ENCODE measurements around the gene PANK2. TPM values are rescaled to one million over a fixed set of nuclear protein-coding genes. Genes with fewer than 3 reads are reported as not detected.

The PANK2 gene
- total RNA-seq, 1 experiment from 2014 or later = 41.6 TPM

DNA sequence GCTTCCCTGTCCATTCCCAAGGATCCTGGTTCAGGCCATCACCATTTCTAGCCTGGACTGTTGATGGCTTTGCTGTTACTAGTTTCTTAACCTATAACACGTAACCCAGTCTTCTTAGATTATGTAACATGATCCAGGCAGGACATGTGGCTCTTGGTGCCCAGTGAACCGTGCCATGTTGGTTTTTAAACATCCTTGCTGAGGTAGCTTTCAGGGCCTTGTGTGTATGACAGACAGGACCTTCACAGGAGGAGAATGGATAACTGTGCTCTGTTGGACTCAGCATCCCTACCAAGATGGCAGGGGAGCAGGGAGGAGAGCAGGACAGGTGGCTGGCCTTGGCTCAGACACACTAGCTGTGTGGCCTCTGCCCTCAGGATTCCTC lies 46.8 kb downstream of the PANK2 start:
- Histone ChIP-seq H3K4me3 (replicated peaks in 1 of 2; ENCODE audit: low read depth in 1 of 2, low read length in 2 of 2) (no peak overlapping the region), H3K4me1 (ENCODE audit: control insufficient read depth in 1 of 2, insufficient read depth in 2 of 2, low read length in 2 of 2) (no peaks in the 10 kb centered on the region), H3K4me2 (ENCODE audit: low read length) (no peak overlapping the region), H3K36me3 (ENCODE audit: control insufficient read depth in 1 of 2, insufficient read depth in 2 of 2, low read length in 2 of 2) (no peaks in the 10 kb centered on the region; a peak in 1 of 4 replicates), H3K27me3 (ENCODE audit: insufficient read depth, low read length) (no peaks in the 10 kb centered on the region), H2AFZ (ENCODE audit: low read depth, low read length, poor library complexity, severe bottlenecking) (no peak overlapping the region), H3K79me2 (ENCODE audit: insufficient read depth, low read length) (no peaks in the 10 kb centered on the region), H3K9me2 (ENCODE audit: insufficient read depth) (no peaks in the 10 kb centered on the region), H3K9ac (ENCODE audit: low read length) (no peak overlapping the region), H3K27ac (ENCODE audit: low read depth, low read length) (no peak overlapping the region), H3K9me3 (ENCODE audit: control insufficient read depth in 1 of 2, insufficient read depth in 1 of 2, low read depth in 1 of 2, low read length in 2 of 2) (no peaks in the 10 kb centered on the region), H4K20me1 (ENCODE audit: insufficient read depth) (no peaks in the 10 kb centered on the region)
- ChIA-PET RAD21 (ENCODE audit: low non-redundant PET in 1 of 2, low total read pairs in 2 of 2, uncharacterized antibody in 2 of 2, unreplicated experiment in 2 of 2) (no interaction called here), CTCF (no interaction called here), POLR2A (no interaction called here)
- intact Hi-C loops (cut with micrococcal nuclease) = no loop called here
- no peak for ATAC-seq
- no peak for DNase-seq (ENCODE audit: low read depth, low spot score)
- no TSS peak for BruUV-seq (replicated peaks)
- TF ChIP-seq YY1 (IDR thresholded peaks at IDR 0.05; ENCODE audit: extremely low read depth, insufficient replicate concordance, low read depth, low read length) = no peak
- no peak for TF ChIP-seq EGR1 (IDR thresholded peaks at IDR 0.05; ENCODE audit: low read depth)
- TF ChIP-seq SRF (IDR thresholded peaks at IDR 0.05; ENCODE audit: low read depth) = no peak
- no peak for TF ChIP-seq ZFX (IDR thresholded peaks at IDR 0.05)
- TF ChIP-seq POLR2AphosphoS5 (IDR thresholded peaks at IDR 0.05; ENCODE audit: low read depth, low read length) = no peak
- TF ChIP-seq ELF1 (IDR thresholded peaks at IDR 0.05; ENCODE audit: borderline replicate concordance, low read depth) = no peak
- TF ChIP-seq, protein P1, sequence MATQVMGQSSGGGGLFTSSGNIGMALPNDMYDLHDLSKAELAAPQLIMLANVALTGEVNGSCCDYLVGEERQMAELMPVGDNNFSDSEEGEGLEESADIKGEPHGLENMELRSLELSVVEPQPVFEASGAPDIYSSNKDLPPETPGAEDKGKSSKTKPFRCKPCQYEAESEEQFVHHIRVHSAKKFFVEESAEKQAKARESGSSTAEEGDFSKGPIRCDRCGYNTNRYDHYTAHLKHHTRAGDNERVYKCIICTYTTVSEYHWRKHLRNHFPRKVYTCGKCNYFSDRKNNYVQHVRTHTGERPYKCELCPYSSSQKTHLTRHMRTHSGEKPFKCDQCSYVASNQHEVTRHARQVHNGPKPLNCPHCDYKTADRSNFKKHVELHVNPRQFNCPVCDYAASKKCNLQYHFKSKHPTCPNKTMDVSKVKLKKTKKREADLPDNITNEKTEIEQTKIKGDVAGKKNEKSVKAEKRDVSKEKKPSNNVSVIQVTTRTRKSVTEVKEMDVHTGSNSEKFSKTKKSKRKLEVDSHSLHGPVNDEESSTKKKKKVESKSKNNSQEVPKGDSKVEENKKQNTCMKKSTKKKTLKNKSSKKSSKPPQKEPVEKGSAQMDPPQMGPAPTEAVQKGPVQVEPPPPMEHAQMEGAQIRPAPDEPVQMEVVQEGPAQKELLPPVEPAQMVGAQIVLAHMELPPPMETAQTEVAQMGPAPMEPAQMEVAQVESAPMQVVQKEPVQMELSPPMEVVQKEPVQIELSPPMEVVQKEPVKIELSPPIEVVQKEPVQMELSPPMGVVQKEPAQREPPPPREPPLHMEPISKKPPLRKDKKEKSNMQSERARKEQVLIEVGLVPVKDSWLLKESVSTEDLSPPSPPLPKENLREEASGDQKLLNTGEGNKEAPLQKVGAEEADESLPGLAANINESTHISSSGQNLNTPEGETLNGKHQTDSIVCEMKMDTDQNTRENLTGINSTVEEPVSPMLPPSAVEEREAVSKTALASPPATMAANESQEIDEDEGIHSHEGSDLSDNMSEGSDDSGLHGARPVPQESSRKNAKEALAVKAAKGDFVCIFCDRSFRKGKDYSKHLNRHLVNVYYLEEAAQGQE (IDR thresholded peaks at IDR 0.05; ENCODE audit: low read depth) = no peak

DNA sequence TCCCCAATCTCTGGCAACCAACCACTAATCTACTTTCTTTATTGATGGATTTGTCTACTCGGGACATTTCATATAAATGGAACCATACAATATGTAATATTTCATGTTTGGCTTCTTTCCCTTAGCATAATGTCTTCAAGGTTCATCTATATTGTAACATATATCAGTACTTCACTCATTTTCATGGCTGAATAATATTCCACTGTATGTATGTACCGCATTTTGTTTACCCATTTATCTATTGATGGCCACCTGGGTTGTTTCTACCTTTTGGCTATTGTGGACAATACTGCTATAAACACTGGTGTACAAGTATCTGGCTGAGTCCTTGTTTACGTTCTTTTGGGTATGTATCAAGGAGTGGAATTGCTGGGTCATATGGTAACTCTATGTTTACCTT lies 48.4 kb downstream of the PANK2 start:
- Histone ChIP-seq H3K27me3 (ENCODE audit: insufficient read depth, low read length) (no peaks in the 10 kb centered on the region), H3K9me3 (ENCODE audit: control insufficient read depth in 1 of 2, insufficient read depth in 1 of 2, low read depth in 1 of 2, low read length in 2 of 2) (no peaks in the 10 kb centered on the region), H3K4me1 (ENCODE audit: control insufficient read depth in 1 of 2, insufficient read depth in 2 of 2, low read length in 2 of 2) (no peaks in the 10 kb centered on the region), H4K20me1 (ENCODE audit: insufficient read depth) (no peaks in the 10 kb centered on the region), H2AFZ (ENCODE audit: low read depth, low read length, poor library complexity, severe bottlenecking) (no peak overlapping the region), H3K27ac (ENCODE audit: low read depth, low read length) (no peak overlapping the region), H3K9me2 (ENCODE audit: insufficient read depth) (no peaks in the 10 kb centered on the region), H3K9ac (ENCODE audit: low read length) (no peak overlapping the region), H3K4me3 (replicated peaks in 1 of 2; ENCODE audit: low read depth in 1 of 2, low read length in 2 of 2) (no peak overlapping the region), H3K4me2 (ENCODE audit: low read length) (no peak overlapping the region), H3K36me3 (ENCODE audit: control insufficient read depth in 1 of 2, insufficient read depth in 2 of 2, low read length in 2 of 2) (no peaks in the 10 kb centered on the region; a peak in 1 of 4 replicates), H3K79me2 (ENCODE audit: insufficient read depth, low read length) (no peaks in the 10 kb centered on the region)
- TF ChIP-seq CBX3 (IDR thresholded peaks at IDR 0.05; ENCODE audit: low read depth) (no peak), ELF1 (IDR thresholded peaks at IDR 0.05; ENCODE audit: borderline replicate concordance, low read depth) (no peak), TCF7L2 (IDR thresholded peaks at IDR 0.05; ENCODE audit: borderline replicate concordance, extremely low read depth, insufficient read depth, insufficient read length) (no peak), JUND (IDR thresholded peaks at IDR 0.05) (no peak), FOSL1 (IDR thresholded peaks at IDR 0.05; ENCODE audit: low read depth) (no peak), SP1 (IDR thresholded peaks at IDR 0.05; ENCODE audit: low read depth) (no peak), EZH2 (IDR thresholded peaks at IDR 0.05) (no peak), CEBPB (IDR thresholded peaks at IDR 0.05; ENCODE audit: low read depth) (no peak)
- TF ChIP-seq, protein P2, sequence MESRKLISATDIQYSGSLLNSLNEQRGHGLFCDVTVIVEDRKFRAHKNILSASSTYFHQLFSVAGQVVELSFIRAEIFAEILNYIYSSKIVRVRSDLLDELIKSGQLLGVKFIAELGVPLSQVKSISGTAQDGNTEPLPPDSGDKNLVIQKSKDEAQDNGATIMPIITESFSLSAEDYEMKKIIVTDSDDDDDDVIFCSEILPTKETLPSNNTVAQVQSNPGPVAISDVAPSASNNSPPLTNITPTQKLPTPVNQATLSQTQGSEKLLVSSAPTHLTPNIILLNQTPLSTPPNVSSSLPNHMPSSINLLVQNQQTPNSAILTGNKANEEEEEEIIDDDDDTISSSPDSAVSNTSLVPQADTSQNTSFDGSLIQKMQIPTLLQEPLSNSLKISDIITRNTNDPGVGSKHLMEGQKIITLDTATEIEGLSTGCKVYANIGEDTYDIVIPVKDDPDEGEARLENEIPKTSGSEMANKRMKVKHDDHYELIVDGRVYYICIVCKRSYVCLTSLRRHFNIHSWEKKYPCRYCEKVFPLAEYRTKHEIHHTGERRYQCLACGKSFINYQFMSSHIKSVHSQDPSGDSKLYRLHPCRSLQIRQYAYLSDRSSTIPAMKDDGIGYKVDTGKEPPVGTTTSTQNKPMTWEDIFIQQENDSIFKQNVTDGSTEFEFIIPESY (IDR thresholded peaks at IDR 0.05; ENCODE audit: extremely low read depth, insufficient replicate concordance, low read length) = no peak
- no TSS peak for BruUV-seq (replicated peaks)
- no peak for DNase-seq (ENCODE audit: low read depth, low spot score)
- ATAC-seq = no peak
- intact Hi-C loops (cut with micrococcal nuclease) = no loop called here
- ChIA-PET CTCF (no interaction called here), POLR2A (no interaction called here), RAD21 (ENCODE audit: low non-redundant PET in 1 of 2, low total read pairs in 2 of 2, uncharacterized antibody in 2 of 2, unreplicated experiment in 2 of 2) (no interaction called here)
